ENCODE results near the gene PRDM5. TPM values are rescaled to one million over a fixed set of nuclear protein-coding genes. Genes with fewer than 3 reads are reported as not detected.

PRDM5 gene
- total RNA-seq, 3 donors from 2014 or later (not counting 1 experiment from before 2014, with no cell fraction given): not detected

DNA sequence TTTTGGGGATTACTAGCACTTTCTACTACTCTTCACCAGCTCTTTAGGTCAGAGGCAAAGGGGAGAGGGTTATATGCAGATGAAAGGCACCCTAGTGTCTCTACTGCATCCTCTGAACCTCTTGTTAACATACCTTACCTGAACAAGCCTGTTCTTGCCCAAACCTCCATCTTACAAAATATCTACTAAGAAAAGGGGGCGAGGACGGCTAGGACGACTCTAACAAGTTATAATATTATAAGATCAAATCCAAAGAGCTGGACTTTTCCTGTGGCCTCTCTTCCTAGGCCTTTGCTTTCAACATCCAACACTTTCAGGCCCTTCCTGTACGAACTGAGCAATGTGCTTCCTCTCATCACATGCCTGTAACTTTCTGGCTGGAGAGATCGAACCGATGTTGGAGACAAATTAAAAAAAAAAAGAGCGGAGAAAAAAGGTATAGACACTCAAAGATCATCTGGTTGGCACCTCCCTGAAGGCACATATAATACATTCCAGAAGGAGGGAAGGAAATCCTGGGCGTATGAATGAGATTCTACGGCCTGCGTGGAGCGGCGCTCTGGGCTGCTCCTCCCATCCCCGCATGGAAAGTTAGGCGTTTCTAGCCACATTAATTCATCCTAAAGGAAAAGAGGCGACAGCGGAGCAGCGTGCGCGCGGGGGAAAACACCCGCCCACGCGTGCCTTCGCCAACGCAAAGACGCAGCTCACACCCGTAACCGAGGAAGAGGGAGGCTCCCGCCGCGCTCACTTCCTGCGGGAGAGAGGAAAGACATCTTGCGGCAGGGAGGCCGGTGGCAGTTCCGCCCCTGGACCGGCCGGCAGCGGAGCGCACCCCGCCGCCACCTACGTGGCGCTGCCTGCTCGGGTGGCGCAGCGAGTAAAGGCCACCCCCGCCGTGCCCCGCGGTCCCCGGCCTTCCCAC, 808 bp downstream of the PRDM5 start:
- Histone ChIP-seq H3K27ac (ENCODE audit: low read length) (no peak overlapping the region), H3K9me3 (ENCODE audit: control insufficient read depth, insufficient read depth, low read length) (no peaks in the 10 kb centered on the region), H3K4me3 (ENCODE audit: low read length) (no peak overlapping the region), H3K4me1 (ENCODE audit: control insufficient read depth, insufficient read depth, low read length) (peaks cover 7% of the 10 kb centered on the region), H3K27me3 (ENCODE audit: control insufficient read depth, insufficient read depth, low read length) (peaks cover 22% of the 10 kb centered on the region), H3K36me3 (ENCODE audit: control insufficient read depth, insufficient read depth, low read length) (no peaks in the 10 kb centered on the region)
- peaks cover 23 to 45% of the 10 kb centered on the region in 2 donors for H3K27me3 Mint-ChIP-seq (ENCODE audit: low read depth in 2 of 2)
- no peaks in the 10 kb centered on the region for H3K9me3 Mint-ChIP-seq
- DNase-seq: peak in 1 of 2 donors; percentile 58
- TF ChIP-seq, protein P1, sequence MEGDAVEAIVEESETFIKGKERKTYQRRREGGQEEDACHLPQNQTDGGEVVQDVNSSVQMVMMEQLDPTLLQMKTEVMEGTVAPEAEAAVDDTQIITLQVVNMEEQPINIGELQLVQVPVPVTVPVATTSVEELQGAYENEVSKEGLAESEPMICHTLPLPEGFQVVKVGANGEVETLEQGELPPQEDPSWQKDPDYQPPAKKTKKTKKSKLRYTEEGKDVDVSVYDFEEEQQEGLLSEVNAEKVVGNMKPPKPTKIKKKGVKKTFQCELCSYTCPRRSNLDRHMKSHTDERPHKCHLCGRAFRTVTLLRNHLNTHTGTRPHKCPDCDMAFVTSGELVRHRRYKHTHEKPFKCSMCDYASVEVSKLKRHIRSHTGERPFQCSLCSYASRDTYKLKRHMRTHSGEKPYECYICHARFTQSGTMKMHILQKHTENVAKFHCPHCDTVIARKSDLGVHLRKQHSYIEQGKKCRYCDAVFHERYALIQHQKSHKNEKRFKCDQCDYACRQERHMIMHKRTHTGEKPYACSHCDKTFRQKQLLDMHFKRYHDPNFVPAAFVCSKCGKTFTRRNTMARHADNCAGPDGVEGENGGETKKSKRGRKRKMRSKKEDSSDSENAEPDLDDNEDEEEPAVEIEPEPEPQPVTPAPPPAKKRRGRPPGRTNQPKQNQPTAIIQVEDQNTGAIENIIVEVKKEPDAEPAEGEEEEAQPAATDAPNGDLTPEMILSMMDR (IDR thresholded peaks at IDR 0.05): no peak
- intact Hi-C loops (cut with micrococcal nuclease): no loop called here
- peak overlapping the region; percentile 85 for H3K4me3 Mint-ChIP-seq
- peak in 1 of 3 donors; percentile 20 for ATAC-seq
- 6% methylated on average over 50 of the region's 51 CpGs for WGBS (ENCODE audit: insufficient coverage)
- peaks cover 7 to 8% of the 10 kb centered on the region in 2 donors for H3K4me1 Mint-ChIP-seq
- peaks cover 7% of the 10 kb centered on the region for H3K36me3 Mint-ChIP-seq
- H3K27ac Mint-ChIP-seq: no peak overlapping the region

DNA sequence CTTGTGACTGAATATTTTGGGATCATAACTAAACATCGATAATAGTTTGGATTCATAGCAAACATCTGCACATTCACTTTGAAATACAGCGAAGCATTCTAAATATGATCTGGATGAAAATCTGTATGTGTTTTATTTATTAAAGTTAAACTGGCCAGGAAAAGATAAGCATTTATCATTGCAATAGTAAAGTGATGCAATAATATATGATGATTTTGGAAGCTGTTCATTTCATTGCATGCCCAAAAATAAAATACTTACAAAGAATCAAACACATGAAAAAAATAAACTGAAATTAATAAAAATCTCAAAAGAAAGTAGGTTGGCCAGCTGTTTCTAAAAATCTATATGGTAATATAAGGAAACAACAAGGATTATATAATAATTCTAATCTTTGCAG, 1.9 kb downstream of the PRDM5 start:
- Mint-ChIP-seq H3K4me1 (peaks cover 7 to 8% of the 10 kb centered on the region in 2 donors), H3K36me3 (peaks cover 7% of the 10 kb centered on the region), H3K9me3 (no peaks in the 10 kb centered on the region), H3K27ac (no peak overlapping the region), H3K27me3 (ENCODE audit: low read depth in 2 of 2) (peaks cover 26 to 39% of the 10 kb centered on the region in 2 donors), H3K4me3 (no peak overlapping the region)
- Histone ChIP-seq H3K4me1 (ENCODE audit: control insufficient read depth, insufficient read depth, low read length) (peaks cover 7% of the 10 kb centered on the region), H3K36me3 (ENCODE audit: control insufficient read depth, insufficient read depth, low read length) (no peaks in the 10 kb centered on the region), H3K27ac (ENCODE audit: low read length) (no peak overlapping the region), H3K9me3 (ENCODE audit: control insufficient read depth, insufficient read depth, low read length) (no peaks in the 10 kb centered on the region), H3K27me3 (ENCODE audit: control insufficient read depth, insufficient read depth, low read length) (peaks cover 22% of the 10 kb centered on the region), H3K4me3 (ENCODE audit: low read length) (no peak overlapping the region)
- DNase-seq (no peak), ATAC-seq (no peak)
- TF ChIP-seq, protein P1 (IDR thresholded peaks at IDR 0.05): no peak
- intact Hi-C loops (cut with micrococcal nuclease): no loop called here
- WGBS (ENCODE audit: insufficient coverage): 100% methylated on average over 1 of the region's 2 CpGs

DNA sequence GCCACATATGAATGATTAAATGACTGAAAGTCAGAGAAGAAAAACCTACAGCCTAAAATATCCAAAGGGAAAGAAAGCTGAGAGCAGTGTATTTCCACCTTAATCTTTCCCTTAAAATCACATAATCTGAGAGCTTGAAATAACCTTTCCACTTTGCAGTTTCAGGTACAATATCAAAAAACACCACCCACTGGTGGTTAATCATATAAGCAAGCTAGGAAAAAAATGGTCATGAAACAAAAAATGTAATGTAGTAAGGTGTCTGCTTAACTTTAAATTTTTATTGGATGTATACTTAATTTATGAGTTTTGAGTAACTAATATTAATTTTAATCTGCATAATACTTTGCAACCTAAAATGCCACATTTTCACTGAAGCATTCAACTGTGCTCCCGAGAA, 3.2 kb downstream of the PRDM5 start:
- Histone ChIP-seq H3K27ac (ENCODE audit: low read length) (no peak overlapping the region), H3K36me3 (ENCODE audit: control insufficient read depth, insufficient read depth, low read length) (no peaks in the 10 kb centered on the region), H3K4me3 (ENCODE audit: low read length) (no peak overlapping the region), H3K27me3 (ENCODE audit: control insufficient read depth, insufficient read depth, low read length) (peaks cover 19% of the 10 kb centered on the region), H3K4me1 (ENCODE audit: control insufficient read depth, insufficient read depth, low read length) (peaks cover 7% of the 10 kb centered on the region), H3K9me3 (ENCODE audit: control insufficient read depth, insufficient read depth, low read length) (no peaks in the 10 kb centered on the region)
- DNase-seq (no peak), ATAC-seq (no peak)
- intact Hi-C loops (cut with micrococcal nuclease): no loop called here
- Mint-ChIP-seq H3K36me3 (peaks cover 7% of the 10 kb centered on the region), H3K4me1 (peaks cover 7 to 8% of the 10 kb centered on the region in 2 donors), H3K4me3 (no peak overlapping the region), H3K27me3 (ENCODE audit: low read depth in 2 of 2) (peaks cover 29 to 39% of the 10 kb centered on the region in 2 donors), H3K27ac (no peak overlapping the region), H3K9me3 (no peaks in the 10 kb centered on the region)
- TF ChIP-seq, protein P1 (IDR thresholded peaks at IDR 0.05): no peak
- 93% methylated on average over 1 of the region's 1 CpG for WGBS (ENCODE audit: insufficient coverage)

Measured in natural killer cell (primary cell).